Spleen (tissue), 7 donors: ENCODE results near the gene EDN1.

Source experiments
- POLR2AphosphoS5 ChIP-seq, 3 donors: sonication (generic); formaldehyde crosslinking; IDR thresholded peaks; one replicate each; pipeline ENCODE4 v1.5.1; 2017; ENCODE audit warnings: antibody characterized with exemption in 3 of 3
- TF ChIP-seq, protein P1 (sequence below), 11 experiments: fragments of 200-600 bp in 7 of 11; fragments of 450-650 bp in 4 of 11; sonication (generic) in 4 of 11; IDR thresholded peaks in 8 of 11; conservative IDR thresholded peaks in 3 of 11; 1 replicate in 7 of 11; 2 replicates in 4 of 11; pipeline versions ENCODE4 v1.4.0 to v1.8.0; 2016 to 2021; ENCODE audit warnings: antibody characterized with exemption in 11 of 11, inconsistent platforms in 4 of 11, mild to moderate bottlenecking in 1 of 11
- donor health status: DM: no; HTN: no; CAD: no; lungs with moderate emphysema.
- donor health status: DM: no; HTN: no; CAD: no.
- donor health status: DM: no; HTN: no; CAD: no.

DNA sequence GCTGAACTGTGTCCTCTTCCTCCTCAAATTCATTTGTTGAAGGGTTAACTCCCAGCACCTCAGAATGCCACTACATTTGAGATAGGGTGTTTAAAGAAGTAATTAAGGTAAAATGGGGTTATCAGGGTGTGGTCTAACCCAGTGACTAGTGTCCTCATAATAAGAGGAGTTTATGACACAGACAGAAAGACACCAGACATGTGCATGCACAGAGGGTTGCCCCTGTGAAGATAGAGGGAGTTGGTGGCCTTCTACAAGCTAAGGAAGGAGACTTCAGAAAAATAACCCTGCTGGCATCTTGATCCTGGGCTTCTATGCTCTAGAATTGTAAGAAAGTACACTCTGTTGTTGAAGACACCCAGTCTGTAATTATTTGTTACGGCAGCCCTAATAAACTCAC lies 24.9 kb upstream of the EDN1 start:
- no peak for TF ChIP-seq POLR2AphosphoS5 (IDR thresholded peaks at IDR 0.05)
- TF ChIP-seq, protein P1, sequence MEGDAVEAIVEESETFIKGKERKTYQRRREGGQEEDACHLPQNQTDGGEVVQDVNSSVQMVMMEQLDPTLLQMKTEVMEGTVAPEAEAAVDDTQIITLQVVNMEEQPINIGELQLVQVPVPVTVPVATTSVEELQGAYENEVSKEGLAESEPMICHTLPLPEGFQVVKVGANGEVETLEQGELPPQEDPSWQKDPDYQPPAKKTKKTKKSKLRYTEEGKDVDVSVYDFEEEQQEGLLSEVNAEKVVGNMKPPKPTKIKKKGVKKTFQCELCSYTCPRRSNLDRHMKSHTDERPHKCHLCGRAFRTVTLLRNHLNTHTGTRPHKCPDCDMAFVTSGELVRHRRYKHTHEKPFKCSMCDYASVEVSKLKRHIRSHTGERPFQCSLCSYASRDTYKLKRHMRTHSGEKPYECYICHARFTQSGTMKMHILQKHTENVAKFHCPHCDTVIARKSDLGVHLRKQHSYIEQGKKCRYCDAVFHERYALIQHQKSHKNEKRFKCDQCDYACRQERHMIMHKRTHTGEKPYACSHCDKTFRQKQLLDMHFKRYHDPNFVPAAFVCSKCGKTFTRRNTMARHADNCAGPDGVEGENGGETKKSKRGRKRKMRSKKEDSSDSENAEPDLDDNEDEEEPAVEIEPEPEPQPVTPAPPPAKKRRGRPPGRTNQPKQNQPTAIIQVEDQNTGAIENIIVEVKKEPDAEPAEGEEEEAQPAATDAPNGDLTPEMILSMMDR (IDR thresholded peaks at IDR 0.05 in 8 of 11, conservative IDR thresholded peaks at IDR 0.05 in 3 of 11) = no peak
